H1 (cell line): ENCODE data around the gene ADGRL3. TPM values are rescaled to one million over a fixed set of nuclear protein-coding genes. Genes with fewer than 3 reads are reported as not detected.

ENCODE experiments used
- CTCF ChIA-PET: fragments of 300-600 bp; sonication (Branson Sonifier 250); formaldehyde crosslinking; loops from one replicate; lab custom pipeline; 2021; ENCODE audit not compliant: partially characterized antibody; lab: Charles Lee
- POLR2A ChIA-PET: fragments of 300-600 bp; sonication (Branson Sonifier 250); formaldehyde crosslinking; loops from one replicate; lab custom pipeline; 2021; ENCODE audit warnings: inconsistent platforms; ENCODE audit not compliant: partially characterized antibody; lab: Charles Lee
- DNase-seq, 2 experiments: peaks; one replicate each; pipeline versions ENCODE4 v3.0.0 to v3.0.0-alpha.2; 2010 to 2022; ENCODE audit warnings: low spot score in 2 of 2, low read depth in 1 of 2, mixed read lengths in 1 of 2
- FAIRE-seq: peaks from 2 replicates; lab custom pipeline; 2011; peaks lifted over from hg19 to GRCh38; lab: Jason Lieb, UNC
- H2AFZ ChIP-seq: 2 replicates; pipeline ENCODE4 v1.8.1; 2012; ENCODE audit warnings: low read length, inconsistent platforms
- H2AK5ac ChIP-seq: 2 replicates; pipeline ENCODE4 v1.6.1; 2013; ENCODE audit warnings: low read depth, low read length
- H2BK120ac ChIP-seq: replicated peaks from 2 replicates; pipeline ENCODE3; 2013; ENCODE audit warnings: low read depth, low read length, inconsistent platforms
- H2BK12ac ChIP-seq: 2 replicates; pipeline ENCODE4 v1.6.1; 2013; ENCODE audit warnings: low read depth, low read length
- H2BK15ac ChIP-seq: 2 replicates; pipeline ENCODE4 v1.6.1; 2013; ENCODE audit warnings: low read length
- H2BK20ac ChIP-seq: 2 replicates; pipeline ENCODE4 v1.6.1; 2013; ENCODE audit warnings: low read length
- H2BK5ac ChIP-seq: 2 replicates; pipeline ENCODE4 v1.6.1; 2013; ENCODE audit warnings: low read depth, low read length
- H3K14ac ChIP-seq: 2 replicates; pipeline ENCODE4 v1.6.1; 2013; ENCODE audit warnings: inconsistent platforms; ENCODE audit not compliant: insufficient read length
- H3K18ac ChIP-seq: 2 replicates; pipeline ENCODE4 v1.6.1; 2013; ENCODE audit warnings: low read length; ENCODE audit errors: extremely low read depth
- H3K23ac ChIP-seq: 2 replicates; pipeline ENCODE4 v1.6.1; 2013; ENCODE audit warnings: inconsistent platforms; ENCODE audit not compliant: insufficient read length
- H3K23me2 ChIP-seq: 2 replicates; pipeline ENCODE4 v1.6.1; 2013; ENCODE audit warnings: low read depth, low read length
- H3K27ac ChIP-seq: 2 replicates; pipeline ENCODE4 v1.6.1; 2011; ENCODE audit warnings: low read depth, low read length, inconsistent platforms
- H3K27me3 ChIP-seq, 4 experiments: replicated peaks in 1 of 4; 1 replicate in 1 of 4; 2 replicates in 3 of 4; pipeline versions ENCODE4 v1.6.1 to v1.8.1; 2011 to 2013; ENCODE audit warnings: low read length in 3 of 4, mild to moderate bottlenecking in 3 of 4, inconsistent platforms in 2 of 4, mixed read lengths in 2 of 4, moderate library complexity in 1 of 4; ENCODE audit not compliant: control insufficient read depth in 3 of 4, insufficient read depth in 3 of 4; ENCODE audit errors: extremely low read depth in 1 of 4
- H3K36me3 ChIP-seq, 4 experiments: 2 replicates each; pipeline versions ENCODE4 v1.6.1 to v1.8.1; 2011 to 2013; ENCODE audit warnings: mild to moderate bottlenecking in 4 of 4, low read length in 3 of 4, moderate library complexity in 2 of 4, control low read depth in 1 of 4, inconsistent platforms in 1 of 4; ENCODE audit not compliant: insufficient read depth in 4 of 4, control insufficient read depth in 2 of 4
- H3K4ac ChIP-seq: replicated peaks from 2 replicates; pipeline ENCODE3; 2013; ENCODE audit warnings: low read length, low read depth, mixed read lengths, inconsistent platforms; ENCODE audit not compliant: insufficient read length
- H3K4me1 ChIP-seq, 4 experiments: replicated peaks in 1 of 4; 1 replicate in 1 of 4; 2 replicates in 3 of 4; pipeline versions ENCODE4 v1.6.1 to v1.8.1; 2011 to 2013; ENCODE audit warnings: low read length in 3 of 4, inconsistent platforms in 2 of 4, mixed read lengths in 1 of 4; ENCODE audit not compliant: insufficient read depth in 4 of 4, control insufficient read depth in 3 of 4
- H3K4me2 ChIP-seq, 2 experiments: 2 replicates each; pipeline versions ENCODE4 v1.6.1 to v1.8.1; 2011 to 2013; ENCODE audit warnings: low read depth in 2 of 2, low read length in 2 of 2, control low read depth in 1 of 2, inconsistent platforms in 1 of 2, mild to moderate bottlenecking in 1 of 2; ENCODE audit not compliant: insufficient read depth in 1 of 2
- H3K4me3 ChIP-seq, 4 experiments: fragments of 200-600, 300-600 bp in 1 of 4; sonication (generic), shearing (Covaris generic), sonication (Bioruptor Twin) in 1 of 4; 2 replicates each; pipeline versions ENCODE4 v1.5.1 to v1.8.1; 2011 to 2016; ENCODE audit warnings: low read length in 4 of 4, low read depth in 3 of 4, control low read depth in 2 of 4, inconsistent platforms in 2 of 4, mild to moderate bottlenecking in 2 of 4, mixed read lengths in 1 of 4, moderate library complexity in 1 of 4; ENCODE audit not compliant: insufficient read depth in 2 of 4; ENCODE audit errors: extremely low read depth in 1 of 4
- H3K56ac ChIP-seq: replicated peaks from 2 replicates; pipeline ENCODE3; 2013; ENCODE audit warnings: low read depth, mild to moderate bottlenecking, mixed read lengths, low read length, inconsistent platforms; ENCODE audit not compliant: insufficient read length
- H3K79me1 ChIP-seq: 2 replicates; pipeline ENCODE4 v1.6.1; 2013; ENCODE audit warnings: low read depth, low read length, control low read depth
- H3K79me2 ChIP-seq, 2 experiments: 2 replicates each; pipeline versions ENCODE4 v1.6.1 to v1.8.1; 2012 to 2013; ENCODE audit warnings: low read length in 2 of 2, mild to moderate bottlenecking in 2 of 2, inconsistent platforms in 1 of 2; ENCODE audit not compliant: insufficient read depth in 2 of 2, control insufficient read depth in 1 of 2
- H3K9ac ChIP-seq, 4 experiments: replicated peaks in 1 of 4; 1 replicate in 1 of 4; 2 replicates in 3 of 4; pipeline versions ENCODE4 v1.6.1 to v1.8.1; 2011 to 2013; ENCODE audit warnings: low read depth in 3 of 4, low read length in 3 of 4, control low read depth in 2 of 4, mild to moderate bottlenecking in 2 of 4, moderate library complexity in 2 of 4, inconsistent platforms in 1 of 4; ENCODE audit errors: extremely low read depth in 1 of 4
- H3K9me3 ChIP-seq, 2 experiments: 2 replicates each; pipeline versions ENCODE4 v1.6.1 to v1.8.1; 2012 to 2013; ENCODE audit warnings: mild to moderate bottlenecking in 2 of 2, moderate library complexity in 2 of 2, control low read depth in 1 of 2, inconsistent platforms in 1 of 2, low read depth in 1 of 2, low read length in 1 of 2, mixed read lengths in 1 of 2; ENCODE audit not compliant: insufficient read depth in 2 of 2
- H4K20me1 ChIP-seq, 2 experiments: replicated peaks in 1 of 2; 2 replicates each; pipeline versions ENCODE3 to v1.8.1; 2011 to 2013; ENCODE audit warnings: inconsistent platforms in 2 of 2, low read length in 2 of 2, mild to moderate bottlenecking in 1 of 2; ENCODE audit not compliant: insufficient read depth in 2 of 2, control insufficient read depth in 1 of 2
- H4K5ac ChIP-seq: 2 replicates; pipeline ENCODE4 v1.6.1; 2013; ENCODE audit warnings: low read length, low read depth, mixed read lengths, inconsistent platforms; ENCODE audit not compliant: insufficient read length
- H4K8ac ChIP-seq: 2 replicates; pipeline ENCODE4 v1.8.0; 2013; ENCODE audit warnings: mild to moderate bottlenecking, moderate library complexity, low read length, inconsistent platforms; ENCODE audit not compliant: insufficient read depth; ENCODE audit errors: extremely low read depth
- H4K91ac ChIP-seq: replicated peaks from 2 replicates; pipeline ENCODE3; 2013; ENCODE audit warnings: low read length, mixed read lengths, inconsistent platforms; ENCODE audit not compliant: insufficient read length
- ASH2L ChIP-seq: fragments of 200-600, 300-600 bp; sonication (generic); IDR thresholded peaks from one replicate; pipeline ENCODE4 v1.7.1; 2017; ENCODE audit warnings: low read length
- BRCA1 ChIP-seq: IDR thresholded peaks from 2 replicates; pipeline ENCODE4 v1.6.1; 2012; ENCODE audit warnings: low read depth, low read length, improper control_type of control experiment
- CBX5 ChIP-seq: fragments of 300-800, 300-1000 bp; sonication (generic); IDR thresholded peaks from 2 replicates; pipeline ENCODE4 v1.7.1; 2016; ENCODE audit warnings: antibody characterized with exemption, low read length, low read depth
- CEBPB ChIP-seq: IDR thresholded peaks from 2 replicates; pipeline ENCODE4 v1.6.1; 2012; ENCODE audit warnings: low read depth, low read length
- EZH2 ChIP-seq: fragments of 200-600 bp; sonication (generic); IDR thresholded peaks from 2 replicates; pipeline ENCODE4 v1.7.1; 2012; ENCODE audit warnings: low read depth, mild to moderate bottlenecking, moderate library complexity, low read length, inconsistent platforms; ENCODE audit not compliant: severe bottlenecking
- FOSL1 ChIP-seq: IDR thresholded peaks from 2 replicates; pipeline ENCODE4 v1.6.1; 2011; ENCODE audit warnings: mild to moderate bottlenecking, low read depth, low read length, moderate library complexity; ENCODE audit not compliant: insufficient read depth
- GTF2F1 ChIP-seq: IDR thresholded peaks from 2 replicates; pipeline ENCODE4 v1.6.1; 2012; ENCODE audit warnings: low read depth, low read length, improper control_type of control experiment, borderline replicate concordance
- MAFK ChIP-seq: IDR thresholded peaks from 2 replicates; pipeline ENCODE4 v1.6.1; 2012; ENCODE audit warnings: low read depth, mild to moderate bottlenecking, improper control_type of control experiment, low read length
- NANOG ChIP-seq: IDR thresholded peaks from 2 replicates; pipeline ENCODE4 v1.6.1; 2011; ENCODE audit warnings: low read length, low read depth, mild to moderate bottlenecking, inconsistent platforms; ENCODE audit not compliant: insufficient read depth, poor library complexity, severe bottlenecking
- PHF8 ChIP-seq: fragments of 200-600 bp; sonication (generic); conservative IDR thresholded peaks from 2 replicates; pipeline ENCODE4 v1.7.1; 2012; ENCODE audit warnings: low read depth, mild to moderate bottlenecking, inconsistent platforms, low read length, moderate library complexity
- POLR2A ChIP-seq, 2 experiments: IDR thresholded peaks; 1 replicate in 1 of 2; 2 replicates in 1 of 2; pipeline ENCODE4 v1.6.1; 2011; ENCODE audit warnings: low read depth in 2 of 2, low read length in 2 of 2, mild to moderate bottlenecking in 2 of 2; ENCODE audit errors: control extremely low read depth in 1 of 2
- SIRT6 ChIP-seq: IDR thresholded peaks from one replicate; pipeline ENCODE4 v1.7.1; 2012; ENCODE audit warnings: low read length, inconsistent platforms
- SIX5 ChIP-seq: IDR thresholded peaks from 2 replicates; pipeline ENCODE4 v1.6.1; 2011; ENCODE audit warnings: mild to moderate bottlenecking, low read depth, low read length
- WGBS, 2 experiments: shearing (Covaris generic) in 1 of 2; methylation state at CpG; one replicate each; pipeline versions ENCODE4 v1.1.6 to v1.1.7; 2013 to 2015; ENCODE audit warnings: low lambda C conversion rate in 2 of 2, mixed read lengths in 2 of 2, inconsistent platforms in 1 of 2, low coverage in 1 of 2, missing lambda C conversion rate in 1 of 2; ENCODE audit not compliant: insufficient replicate concordance in 2 of 2, insufficient coverage in 1 of 2, insufficient read length in 1 of 2; ENCODE audit errors: extremely low coverage in 1 of 2, missing lambda C conversion rate in 1 of 2; 5-methylcytosine and 5-hydroxymethylcytosine counted together
- polyA plus RNA-seq, 7 experiments: library from polyadenylated mRNA; depleted of rRNA in 3 of 7; stranded (reverse) in 5 of 7; unstranded in 2 of 7; fragments of >200 nt in 5 of 7; fragments of 200-250 nt in 2 of 7; gene quantifications; 1 replicate in 5 of 7; 2 replicates in 1 of 7; 4 replicates in 1 of 7; pipeline versions ENCODE4 v1.2.1 to v1.2.3, GENCODE V29; 2011 to 2013; ENCODE audit warnings: missing spikeins in 2 of 7, mixed read lengths in 2 of 7
- total RNA-seq: library from RNA; stranded (reverse); fragmentation: NEBNext Ultra II Directional; extraction: Animal tissue kit (Norgen Biotek cat#: 25700); gene quantifications from 2 replicates; pipeline ENCODE4 v1.2.1, GENCODE V29; 2021
- TF ChIP-seq, protein P1 (sequence below): IDR thresholded peaks from 2 replicates; pipeline ENCODE4 v1.6.1; 2012; ENCODE audit warnings: inconsistent platforms

ADGRL3 gene
- total and polyA plus RNA-seq, 2 of the 8 experiments (the other 6 are each of a cell fraction or from before 2014, with no cell fraction given) = 6.6 to 13.0 TPM

DNA sequence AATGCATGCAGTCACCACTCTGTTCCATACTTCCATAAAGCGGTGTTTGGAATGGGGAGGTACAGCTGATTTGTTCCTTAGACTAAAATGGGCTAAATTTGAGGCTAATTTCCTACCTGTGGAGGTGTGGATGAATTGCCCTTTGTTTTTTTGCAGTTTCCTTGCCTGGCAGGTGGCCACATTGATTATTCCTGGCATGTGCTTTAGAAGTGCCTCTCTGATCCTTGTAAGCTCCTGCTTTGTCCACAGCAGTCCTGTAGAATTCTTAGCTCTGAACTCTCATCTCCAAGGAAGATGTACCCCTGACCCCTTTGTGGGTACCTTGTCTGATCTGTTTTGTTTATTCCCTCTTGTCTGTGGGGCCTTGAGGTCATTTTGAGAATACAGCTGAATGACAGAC lies 136.8 kb downstream of the ADGRL3 start:
- no peak overlapping the region for H2AFZ ChIP-seq
- H3K56ac ChIP-seq = no peak overlapping the region
- H2BK15ac ChIP-seq = no peak overlapping the region
- no peak overlapping the region for H3K18ac ChIP-seq
- DNase-seq = no peak
- no peaks in the 10 kb centered on the region for H3K36me3 ChIP-seq
- H3K23me2 ChIP-seq = peaks cover 2% of the 10 kb centered on the region; the same call in 1 of the 2 replicates
- H3K4me1 ChIP-seq = peaks cover 2 to 17% (median 12%) of the 10 kb centered on the region in 4 experiments; a peak in 6 of 7 replicates
- no peak overlapping the region for H2BK20ac ChIP-seq
- H3K23ac ChIP-seq = no peak overlapping the region
- no peaks in the 10 kb centered on the region for H3K27me3 ChIP-seq
- peak overlapping the region in 1 of 4 experiments; percentile 19; a peak in 2 of 8 replicates for H3K4me3 ChIP-seq
- H3K79me1 ChIP-seq = no peaks in the 10 kb centered on the region
- no peak overlapping the region for H3K4ac ChIP-seq
- H3K79me2 ChIP-seq = peaks cover 0 to 12% of the 10 kb centered on the region in 2 experiments; a peak in 1 of 4 replicates
- ChIA-PET POLR2A (no interaction called here), CTCF (interaction anchor here (0.9 kb wide), 1 partner anchor 33 kb away, joined by 3 read pairs; no protein-coding TSS in a partner anchor)
- H4K8ac ChIP-seq = no peak overlapping the region
- 33% methylated on average over 1 of the region's 1 CpG; no CpG with 5 or more reads in 1 of the 2 experiments for WGBS, 2 experiments
- H4K91ac ChIP-seq = no peak overlapping the region
- H2BK5ac ChIP-seq = 0 out of 2 replicates have a peak overlapping the region, but pooled peaks have one; percentile 10
- H2BK12ac ChIP-seq = no peak overlapping the region; the same call in 1 of the 2 replicates
- H3K9ac ChIP-seq = 0 out of 7 replicates have a peak overlapping the region, but pooled peaks of 1 of the 4 experiments have one; percentile 3
- H3K27ac ChIP-seq = 0 out of 2 replicates have a peak overlapping the region, but pooled peaks have one; percentile 9
- H3K4me2 ChIP-seq = peak overlapping the region; percentile 59 to 68; a peak in 3 of 4 replicates
- FAIRE-seq = peak; percentile 90
- no peak overlapping the region for H3K14ac ChIP-seq
- H4K20me1 ChIP-seq = no peaks in the 10 kb centered on the region
- no peak overlapping the region for H2BK120ac ChIP-seq
- no peak overlapping the region; the same call in 1 of the 2 replicates for H2AK5ac ChIP-seq
- no peak overlapping the region for H4K5ac ChIP-seq
- no peaks in the 10 kb centered on the region for H3K9me3 ChIP-seq
- TF ChIP-seq NANOG (peak; percentile 79), MAFK (no peak), EZH2 (no peak), FOSL1 (no peak), POLR2A (IDR thresholded peaks at IDR 0.05; ENCODE audit: control extremely low read depth in 1 of 2, low read depth in 2 of 2, low read length in 2 of 2) (no peak), GTF2F1 (no peak), SIRT6 (no peak), BRCA1 (no peak), CBX5 (no peak), PHF8 (no peak), SIX5 (no peak), CEBPB (no peak), ASH2L (no peak)
- TF ChIP-seq, protein P1, sequence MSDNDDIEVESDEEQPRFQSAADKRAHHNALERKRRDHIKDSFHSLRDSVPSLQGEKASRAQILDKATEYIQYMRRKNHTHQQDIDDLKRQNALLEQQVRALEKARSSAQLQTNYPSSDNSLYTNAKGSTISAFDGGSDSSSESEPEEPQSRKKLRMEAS = peak; percentile 28; the same call in 1 of the 2 replicates
